Smooth muscle cell (in vitro differentiated cells): ENCODE measurements around the gene E2F1. TPM values are rescaled to one million over a fixed set of nuclear protein-coding genes. Genes with fewer than 3 reads are reported as not detected.

Experiments
- DNase-seq: peaks from one replicate; lab custom pipeline; 2025; ENCODE audit not compliant: unreplicated experiment; lab: John Stamatoyannopoulos, UW
- H2AFZ ChIP-seq: fragments of 200-600 bp; sonication (generic); 2 replicates; pipeline ENCODE4 v1.6.0; 2016; ENCODE audit warnings: antibody characterized with exemption, low read depth, mild to moderate bottlenecking
- H3F3A ChIP-seq: fragments of 200-600 bp; sonication (generic); 2 replicates; pipeline ENCODE4 v1.6.0; 2017; ENCODE audit warnings: antibody characterized with exemption, low read depth
- H3K27ac ChIP-seq: fragments of 200-600 bp; sonication (generic); 2 replicates; pipeline ENCODE4 v1.5.1; 2016; ENCODE audit warnings: low read depth, mild to moderate bottlenecking
- H3K27me3 ChIP-seq: fragments of 200-600 bp; sonication (generic); 2 replicates; pipeline ENCODE4 v1.6.1; 2016; ENCODE audit warnings: low read depth, mild to moderate bottlenecking
- H3K36me3 ChIP-seq: fragments of 200-600 bp; sonication (generic); 2 replicates; pipeline ENCODE4 v1.5.1; 2016; ENCODE audit warnings: low read depth
- H3K4me1 ChIP-seq: fragments of 200-600 bp; sonication (generic); 2 replicates; pipeline ENCODE4 v1.5.1; 2016; ENCODE audit warnings: low read depth
- H3K4me2 ChIP-seq: fragments of 200-600 bp; sonication (generic); 2 replicates; pipeline ENCODE4 v1.6.0; 2016; ENCODE audit warnings: mild to moderate bottlenecking
- H3K4me3 ChIP-seq: fragments of 200-600 bp; sonication (generic); 2 replicates; pipeline ENCODE4 v1.5.1; 2016; ENCODE audit warnings: mild to moderate bottlenecking
- H3K79me2 ChIP-seq: fragments of 200-600 bp; sonication (generic); 2 replicates; pipeline ENCODE4 v1.6.0; 2016; ENCODE audit warnings: low read depth, mild to moderate bottlenecking
- H3K9ac ChIP-seq: fragments of 200-600 bp; sonication (generic); 2 replicates; pipeline ENCODE4 v1.6.0; 2016; ENCODE audit warnings: low read depth
- H3K9me3 ChIP-seq: fragments of 200-600 bp; sonication (generic); replicated peaks from 2 replicates; pipeline ENCODE4 v1.5.1; 2016; ENCODE audit warnings: low read depth
- H4K20me1 ChIP-seq: fragments of 200-600 bp; sonication (generic); 2 replicates; pipeline ENCODE4 v1.6.0; 2016; ENCODE audit warnings: low read depth
- WGBS: methylation state at CpG from one replicate; pipeline ENCODE4 v1.1.7; 2016; ENCODE audit warnings: low lambda C conversion rate; 5-methylcytosine and 5-hydroxymethylcytosine counted together
- polyA plus RNA-seq: library from polyadenylated mRNA; unstranded; fragments of >200 nt; fragmentation: Nextera tagmentation; extraction: Ambion mirVana; gene quantifications from 2 replicates; pipeline ENCODE4 v1.2.1, GENCODE V29; 2016
- total RNA-seq: library from RNA; depleted of rRNA; stranded (reverse); fragments of >200 nt; gene quantifications from 2 replicates; pipeline ENCODE4 v1.2.3, GENCODE V29; 2014
- TF ChIP-seq, protein P1 (sequence below): fragments of 200-600 bp; sonication (generic); IDR thresholded peaks from 2 replicates; pipeline ENCODE4 v1.5.1; 2017; ENCODE audit warnings: borderline replicate concordance, mild to moderate bottlenecking, antibody characterized with exemption; ENCODE audit not compliant: insufficient read depth, poor library complexity, severe bottlenecking

Gene E2F1
- total and polyA plus RNA-seq, 2 experiments from 2014 or later: 5.0 to 19.4 TPM

DNA sequence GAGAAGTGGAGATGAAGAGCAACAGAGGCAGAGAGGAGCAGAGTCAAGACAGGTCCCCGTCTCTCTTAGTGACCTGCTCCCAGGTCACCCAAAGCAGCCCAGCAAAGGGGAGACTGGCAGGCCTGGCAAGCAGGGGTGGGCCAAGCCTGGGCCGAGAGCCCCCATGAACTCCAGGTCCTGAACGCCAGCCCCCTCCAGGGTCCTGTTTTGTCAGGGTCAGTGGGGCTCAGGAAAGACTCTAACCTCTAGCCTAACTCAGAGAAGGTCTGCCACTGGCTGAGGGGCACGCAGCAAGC is 13.1 kb downstream of the E2F1 start:
- TF ChIP-seq, protein P1, sequence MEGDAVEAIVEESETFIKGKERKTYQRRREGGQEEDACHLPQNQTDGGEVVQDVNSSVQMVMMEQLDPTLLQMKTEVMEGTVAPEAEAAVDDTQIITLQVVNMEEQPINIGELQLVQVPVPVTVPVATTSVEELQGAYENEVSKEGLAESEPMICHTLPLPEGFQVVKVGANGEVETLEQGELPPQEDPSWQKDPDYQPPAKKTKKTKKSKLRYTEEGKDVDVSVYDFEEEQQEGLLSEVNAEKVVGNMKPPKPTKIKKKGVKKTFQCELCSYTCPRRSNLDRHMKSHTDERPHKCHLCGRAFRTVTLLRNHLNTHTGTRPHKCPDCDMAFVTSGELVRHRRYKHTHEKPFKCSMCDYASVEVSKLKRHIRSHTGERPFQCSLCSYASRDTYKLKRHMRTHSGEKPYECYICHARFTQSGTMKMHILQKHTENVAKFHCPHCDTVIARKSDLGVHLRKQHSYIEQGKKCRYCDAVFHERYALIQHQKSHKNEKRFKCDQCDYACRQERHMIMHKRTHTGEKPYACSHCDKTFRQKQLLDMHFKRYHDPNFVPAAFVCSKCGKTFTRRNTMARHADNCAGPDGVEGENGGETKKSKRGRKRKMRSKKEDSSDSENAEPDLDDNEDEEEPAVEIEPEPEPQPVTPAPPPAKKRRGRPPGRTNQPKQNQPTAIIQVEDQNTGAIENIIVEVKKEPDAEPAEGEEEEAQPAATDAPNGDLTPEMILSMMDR: no peak
- Histone ChIP-seq H3F3A (peaks cover 16% of the 10 kb centered on the region), H3K27me3 (no peaks in the 10 kb centered on the region), H3K4me2 (peak overlapping the region; percentile 100), H3K36me3 (no peaks in the 10 kb centered on the region), H3K9ac (peak overlapping the region; percentile 87), H2AFZ (no peak overlapping the region), H4K20me1 (peaks cover 21% of the 10 kb centered on the region), H3K27ac (no peak overlapping the region), H3K79me2 (peaks cover 19% of the 10 kb centered on the region), H3K4me3 (peak overlapping the region; percentile 98), H3K9me3 (no peaks in the 10 kb centered on the region), H3K4me1 (peaks cover 26% of the 10 kb centered on the region)
- WGBS: 57% methylated on average over 4 of the region's 4 CpGs
- DNase-seq: no peak

DNA sequence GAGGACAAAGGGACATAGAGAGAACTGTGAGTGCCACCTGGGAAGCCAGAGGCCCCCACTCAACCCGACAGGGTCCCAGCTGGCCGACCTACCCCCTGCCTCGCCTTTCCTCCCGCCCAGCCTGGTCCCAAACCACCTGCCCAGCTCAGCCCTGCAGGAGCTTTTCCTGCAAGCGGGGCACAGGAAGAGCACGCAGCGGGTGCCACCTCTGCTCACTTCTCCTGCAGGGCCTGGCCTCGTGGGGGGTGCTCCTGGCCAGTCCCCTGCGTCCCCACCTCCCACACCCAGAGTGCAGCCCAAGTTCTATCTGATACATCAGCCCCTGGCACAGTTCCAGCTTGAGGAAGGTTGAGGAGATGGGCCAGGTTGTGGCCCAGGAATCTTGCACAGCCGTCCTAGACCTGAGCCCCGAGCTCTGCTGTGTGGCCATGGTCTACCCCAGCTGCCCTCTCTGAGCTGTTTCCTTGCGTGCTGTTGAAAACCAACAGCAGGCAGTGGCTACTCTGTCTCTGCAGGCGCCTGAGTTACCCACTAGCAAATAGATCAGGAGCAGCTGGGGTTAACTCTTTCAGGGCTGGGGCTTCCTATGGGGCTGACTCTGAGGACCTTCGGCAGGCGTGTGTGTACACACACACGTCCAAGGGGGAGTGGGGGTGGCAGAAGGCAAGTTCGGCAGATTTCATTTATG is 13.6 kb downstream of the E2F1 start:
- WGBS: 66% methylated on average over 17 of the region's 17 CpGs
- DNase-seq: no peak
- peaks cover 26% of the 10 kb centered on the region for H3K4me1 ChIP-seq

DNA sequence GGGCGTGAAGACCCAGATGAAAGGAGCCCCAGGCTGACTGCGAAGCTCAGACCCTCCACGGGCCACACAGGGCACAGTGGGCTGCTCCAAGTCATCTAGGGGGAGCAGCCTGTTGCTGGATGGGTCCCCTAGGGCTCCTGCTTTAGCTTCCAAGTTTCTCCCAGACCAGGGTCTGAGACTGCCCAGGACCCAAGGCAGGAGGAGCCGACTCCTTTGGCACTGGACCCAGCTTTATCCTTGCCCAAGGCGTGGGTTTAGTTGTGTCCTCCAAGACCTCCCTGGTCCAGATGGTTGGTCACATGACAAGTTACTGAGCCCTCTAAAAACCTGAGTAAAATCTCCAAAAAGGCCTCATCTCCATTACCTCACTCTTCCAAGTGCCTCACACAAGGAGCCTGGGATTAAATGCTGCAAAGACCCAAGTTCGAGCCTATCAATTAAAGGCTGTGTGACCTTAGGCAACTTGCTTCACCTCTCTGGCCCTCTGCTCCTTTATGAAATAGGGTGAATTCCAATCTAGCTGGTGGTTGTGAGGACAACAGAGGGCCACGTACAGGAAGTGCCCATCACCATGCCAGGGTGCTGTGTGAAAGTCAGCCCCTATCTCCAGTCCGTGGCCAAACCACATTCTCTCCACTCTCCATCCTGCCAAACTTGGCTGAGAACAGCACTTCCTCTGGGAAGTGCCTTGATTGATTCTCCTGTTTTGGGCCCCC is 14.5 kb downstream of the E2F1 start:
- Histone ChIP-seq H2AFZ (no peak overlapping the region), H3K4me3 (no peak overlapping the region), H3K4me2 (no peak overlapping the region), H3K27ac (no peak overlapping the region), H3K36me3 (no peaks in the 10 kb centered on the region), H4K20me1 (peaks cover 21% of the 10 kb centered on the region), H3K9ac (no peak overlapping the region), H3K9me3 (no peaks in the 10 kb centered on the region), H3K27me3 (no peaks in the 10 kb centered on the region), H3K79me2 (peaks cover 19% of the 10 kb centered on the region), H3F3A (peaks cover 16% of the 10 kb centered on the region), H3K4me1 (peaks cover 26% of the 10 kb centered on the region)
- TF ChIP-seq, protein P1: no peak
- DNase-seq: no peak
- WGBS: 96% methylated on average over 8 of the region's 8 CpGs

More for the DNA sequence above, 13.6 kb downstream of the E2F1 start:
- TF ChIP-seq, protein P1: no peak
- no peak overlapping the region for H3K27ac ChIP-seq
- H3K9me3 ChIP-seq: no peaks in the 10 kb centered on the region
- H2AFZ ChIP-seq: no peak overlapping the region
- peaks cover 19% of the 10 kb centered on the region for H3K79me2 ChIP-seq
- no peaks in the 10 kb centered on the region for H3K36me3 ChIP-seq
- no peaks in the 10 kb centered on the region for H3K27me3 ChIP-seq
- H4K20me1 ChIP-seq: peaks cover 21% of the 10 kb centered on the region
- H3K4me2 ChIP-seq: peak overlapping the region; percentile 100
- no peak overlapping the region for H3K9ac ChIP-seq
- H3F3A ChIP-seq: peaks cover 16% of the 10 kb centered on the region
- peak overlapping the region; percentile 98 for H3K4me3 ChIP-seq
